GM12875 (cell line): Measurements from ENCODE around the gene GALT.

Experiments
- H3K4me3 ChIP-seq: one replicate; pipeline ENCODE4 v1.5.1; 2011; ENCODE audit warnings: low read depth, low read length, control low read depth
- CTCF ChIP-seq: IDR thresholded peaks from 2 replicates; pipeline ENCODE4 v1.5.1; 2011; ENCODE audit warnings: low read depth, mild to moderate bottlenecking, control low read depth, inconsistent platforms, low read length, moderate library complexity, borderline replicate concordance; ENCODE audit not compliant: insufficient read depth

GALT gene

DNA sequence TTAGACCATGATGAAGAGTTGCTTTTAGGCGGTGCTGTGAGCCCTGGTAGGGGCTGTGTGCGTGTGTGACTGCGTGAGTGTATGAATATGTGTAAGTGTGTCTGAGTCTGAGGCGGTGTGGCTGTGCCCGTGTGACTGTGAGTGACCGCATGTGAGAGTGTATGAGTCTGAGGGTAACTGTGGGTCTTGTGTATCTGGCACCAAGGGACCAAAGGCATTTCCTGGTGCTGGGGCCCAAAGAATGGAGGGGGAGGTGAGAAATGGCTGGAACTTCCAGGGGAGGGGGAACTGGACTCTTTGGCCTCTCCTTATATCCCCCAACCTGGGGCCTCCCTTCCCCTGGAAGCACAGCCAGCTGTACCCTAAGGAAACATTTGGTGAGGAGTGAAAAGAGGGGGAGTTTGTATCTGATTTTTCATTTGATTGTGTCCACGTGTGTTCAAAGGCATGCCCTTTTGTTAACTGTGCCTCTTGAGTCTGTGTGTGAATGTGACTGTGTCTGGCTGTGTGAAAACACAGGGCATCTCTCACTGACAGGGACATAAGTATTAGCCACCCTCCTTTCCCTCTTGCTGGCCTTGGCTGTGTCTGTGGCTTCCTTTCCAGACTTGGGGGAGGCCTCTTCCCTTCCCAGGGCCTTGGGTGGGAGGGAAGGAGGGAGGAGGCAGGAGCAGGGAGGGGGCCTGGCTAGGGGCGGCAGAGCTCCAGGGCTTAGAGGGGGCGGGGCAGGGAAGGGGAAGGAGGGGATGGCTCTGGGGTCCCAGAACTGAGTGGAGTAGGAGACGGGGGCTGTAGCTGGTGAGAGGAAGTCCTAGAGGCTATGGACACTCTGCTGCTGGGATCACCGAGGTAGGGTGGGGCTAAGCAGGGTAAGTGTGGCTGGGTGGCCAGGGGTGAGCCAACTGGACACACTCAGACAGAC is 6.9 kb downstream of the GALT start:
- no peak overlapping the region for H3K4me3 ChIP-seq
- no peak for TF ChIP-seq CTCF

DNA sequence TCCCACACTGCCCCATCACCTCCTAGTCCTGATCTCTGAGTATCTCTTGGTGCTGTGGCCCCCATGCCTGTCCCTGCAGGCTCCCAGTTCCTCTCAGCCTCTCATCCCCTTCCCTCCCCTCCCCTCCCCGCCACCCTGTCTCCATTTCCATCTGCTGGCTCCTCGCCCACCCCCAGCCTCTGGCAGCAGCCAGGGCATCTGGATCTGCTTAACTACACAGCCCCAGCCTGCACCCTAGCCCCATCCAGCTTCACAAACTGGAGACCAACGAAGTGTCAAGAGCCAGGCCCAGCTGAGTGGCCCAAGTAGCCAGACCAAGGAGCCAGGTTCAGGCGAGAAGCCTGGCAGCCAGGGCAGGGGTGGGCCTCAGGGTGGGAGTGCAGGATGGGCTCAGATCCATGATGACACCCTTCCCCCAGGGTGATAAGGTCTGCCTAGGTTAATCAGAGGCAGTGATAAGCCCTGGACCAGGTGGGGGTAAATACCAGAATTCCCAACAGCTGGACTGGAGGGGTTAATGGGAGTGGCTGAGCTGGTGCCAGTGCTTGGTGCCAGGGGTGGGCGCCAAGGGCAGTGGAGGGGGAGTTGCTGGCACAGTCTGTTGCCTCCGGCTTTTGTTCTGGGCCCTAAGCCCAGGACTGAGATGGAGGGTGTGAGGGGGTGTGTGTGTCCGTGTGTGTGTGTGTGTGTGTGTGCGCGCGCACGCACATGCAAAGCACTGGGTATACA is 8.0 kb downstream of the GALT start:
- no peak overlapping the region for H3K4me3 ChIP-seq

GRCh38 chr9:34655394-34655793 is 8.9 kb downstream of the GALT start:
- no peak overlapping the region for H3K4me3 ChIP-seq
- no peak for TF ChIP-seq CTCF

More for the DNA sequence above, 8.0 kb downstream of the GALT start:
- no peak for TF ChIP-seq CTCF

DNA sequence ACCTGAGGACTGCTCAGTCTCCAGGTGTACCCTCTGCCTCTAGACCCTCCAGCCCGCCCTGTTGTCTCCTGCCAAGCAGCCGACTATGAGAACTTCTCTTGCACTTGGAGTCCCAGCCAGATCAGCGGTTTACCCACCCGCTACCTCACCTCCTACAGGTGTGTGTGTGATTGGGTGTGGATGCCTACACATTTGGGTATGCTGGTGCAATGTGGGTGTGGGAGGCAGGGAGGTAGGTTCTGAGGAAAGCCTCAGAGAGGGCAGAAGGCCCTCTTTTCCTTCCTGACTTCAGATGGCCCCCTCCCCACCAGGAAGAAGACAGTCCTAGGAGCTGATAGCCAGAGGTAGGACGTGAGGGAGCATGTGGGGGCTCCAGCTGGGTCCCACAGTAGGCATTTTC is 10.5 kb downstream of the GALT start:
- no peak overlapping the region for H3K4me3 ChIP-seq
- TF ChIP-seq CTCF: no peak

GRCh38 chr9:34658461-34658860 is 12.0 kb downstream of the GALT start:
- no peak for TF ChIP-seq CTCF
- no peak overlapping the region for H3K4me3 ChIP-seq

DNA sequence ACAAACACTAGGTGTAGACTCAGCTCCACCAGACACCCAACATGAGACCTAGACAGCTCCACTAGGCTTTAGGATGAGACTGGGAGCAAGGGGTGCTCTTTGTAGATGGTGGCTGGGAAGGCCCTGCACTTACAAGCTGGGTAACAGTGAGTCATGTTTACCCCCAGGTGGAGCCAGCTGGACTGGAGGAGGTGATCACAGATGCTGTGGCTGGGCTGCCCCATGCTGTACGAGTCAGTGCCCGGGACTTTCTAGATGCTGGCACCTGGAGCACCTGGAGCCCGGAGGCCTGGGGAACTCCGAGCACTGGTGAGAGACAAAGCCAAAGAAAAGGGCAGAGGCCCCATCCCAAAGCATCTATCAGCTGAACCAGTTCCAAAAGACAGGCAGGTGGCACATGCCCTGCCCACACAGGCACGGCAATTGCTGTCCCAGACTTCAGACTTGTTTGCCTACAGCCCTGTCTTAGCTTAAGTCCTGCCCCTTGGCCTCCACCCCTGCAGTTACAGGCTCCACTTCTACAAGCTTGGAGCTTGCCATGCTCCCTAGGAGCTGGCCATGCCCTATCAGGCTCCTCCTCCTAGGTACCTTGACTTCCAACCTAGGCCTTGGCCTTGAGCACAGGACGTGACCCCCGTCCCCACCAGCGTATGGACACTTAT is 13.2 kb downstream of the GALT start:
- H3K4me3 ChIP-seq: no peak overlapping the region
- TF ChIP-seq CTCF: no peak
